ENCODE results near the gene TRPV4. TPM values are rescaled to one million over a fixed set of nuclear protein-coding genes. Genes with fewer than 3 reads are reported as not detected.

The TRPV4 gene
- total RNA-seq, 2 donors from 2014 or later = 2.0 to 5.7 TPM

GRCh38 chr12:109735051-109735521 is 98.1 kb downstream of the TRPV4 start:
- Histone ChIP-seq H3K4me3 (no peak overlapping the region), H3K4me1 (ENCODE audit: control insufficient read depth in 1 of 2, low read depth in 2 of 2) (no peaks in the 10 kb centered on the region), H3K27ac (no peak overlapping the region), H3K27me3 (replicated peaks; ENCODE audit: insufficient read depth) (peaks cover 4% of the 10 kb centered on the region), H3K36me3 (no peaks in the 10 kb centered on the region), H3K9me3 (no peaks in the 10 kb centered on the region)
- no peak for DNase-seq (ENCODE audit: low spot score)
- ATAC-seq (ENCODE audit: insufficient number of reproducible peaks, low FRiP score, low read depth) = no peak
- TF ChIP-seq, protein P1, sequence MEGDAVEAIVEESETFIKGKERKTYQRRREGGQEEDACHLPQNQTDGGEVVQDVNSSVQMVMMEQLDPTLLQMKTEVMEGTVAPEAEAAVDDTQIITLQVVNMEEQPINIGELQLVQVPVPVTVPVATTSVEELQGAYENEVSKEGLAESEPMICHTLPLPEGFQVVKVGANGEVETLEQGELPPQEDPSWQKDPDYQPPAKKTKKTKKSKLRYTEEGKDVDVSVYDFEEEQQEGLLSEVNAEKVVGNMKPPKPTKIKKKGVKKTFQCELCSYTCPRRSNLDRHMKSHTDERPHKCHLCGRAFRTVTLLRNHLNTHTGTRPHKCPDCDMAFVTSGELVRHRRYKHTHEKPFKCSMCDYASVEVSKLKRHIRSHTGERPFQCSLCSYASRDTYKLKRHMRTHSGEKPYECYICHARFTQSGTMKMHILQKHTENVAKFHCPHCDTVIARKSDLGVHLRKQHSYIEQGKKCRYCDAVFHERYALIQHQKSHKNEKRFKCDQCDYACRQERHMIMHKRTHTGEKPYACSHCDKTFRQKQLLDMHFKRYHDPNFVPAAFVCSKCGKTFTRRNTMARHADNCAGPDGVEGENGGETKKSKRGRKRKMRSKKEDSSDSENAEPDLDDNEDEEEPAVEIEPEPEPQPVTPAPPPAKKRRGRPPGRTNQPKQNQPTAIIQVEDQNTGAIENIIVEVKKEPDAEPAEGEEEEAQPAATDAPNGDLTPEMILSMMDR (IDR thresholded peaks at IDR 0.05) = no peak

DNA sequence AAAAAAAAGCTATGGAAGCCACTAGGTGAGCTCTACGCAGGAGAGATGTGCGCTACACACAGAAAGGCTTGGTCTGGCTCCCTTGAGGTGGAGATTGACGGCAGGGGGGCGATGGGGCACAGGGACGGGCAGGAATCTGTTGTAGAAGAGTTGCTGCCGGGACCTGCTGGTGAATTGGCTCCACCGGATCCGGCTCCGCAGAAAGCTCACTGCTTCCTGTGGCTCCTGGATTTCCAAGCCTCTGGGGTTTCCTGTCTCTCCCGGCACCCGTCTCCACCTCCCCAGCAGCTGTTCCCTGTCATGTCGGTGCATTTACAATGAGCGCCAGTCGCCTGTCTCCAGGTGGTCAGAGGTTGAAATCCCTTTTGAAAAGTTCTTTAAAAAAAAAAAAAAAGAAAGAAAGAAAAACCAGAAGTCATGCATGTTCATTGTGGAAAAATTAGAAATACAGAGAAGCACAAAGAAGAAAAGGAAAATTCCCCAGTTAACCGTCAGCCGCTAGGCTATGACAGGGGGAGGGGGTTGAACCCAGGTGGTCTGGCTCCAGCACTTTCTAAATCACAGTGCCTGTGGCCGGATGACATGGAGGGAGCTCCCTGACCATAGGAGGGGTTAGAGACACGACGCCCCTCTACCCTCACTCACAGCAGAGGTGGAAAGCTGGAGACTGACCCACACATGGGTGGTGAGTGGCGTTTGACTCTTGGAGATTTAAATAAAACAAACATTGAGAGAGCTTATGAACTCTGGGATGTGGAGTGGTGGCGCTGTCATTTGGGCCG is 98.8 kb downstream of the TRPV4 start:
- ATAC-seq (ENCODE audit: insufficient number of reproducible peaks, low FRiP score, low read depth) (no peak), DNase-seq (ENCODE audit: low spot score) (no peak)
- TF ChIP-seq, protein P1 (IDR thresholded peaks at IDR 0.05) = no peak
- no peak overlapping the region for H3K4me3 ChIP-seq
- no peaks in the 10 kb centered on the region for H3K4me1 ChIP-seq (ENCODE audit: control insufficient read depth in 1 of 2, low read depth in 2 of 2)
- H3K27me3 ChIP-seq (replicated peaks; ENCODE audit: insufficient read depth) = peaks cover 4% of the 10 kb centered on the region
- no peaks in the 10 kb centered on the region for H3K9me3 ChIP-seq
- no peak overlapping the region for H3K27ac ChIP-seq
- no peaks in the 10 kb centered on the region for H3K36me3 ChIP-seq

Other genes with a start within 250 kb of the TRPV4 start
- 1 to 10 TPM in 1 of 2 donors, under 1 TPM in 1; 0.68 to 2.9 TPM for gene FAM222A, start 119.6 kb downstream of the TRPV4 start, total RNA-seq
- 10 to 100 TPM; 42.4 to 48.9 TPM for gene GLTP, start 47.1 kb upstream of the TRPV4 start, total RNA-seq
- 10 to 100 TPM; 13.5 to 36.9 TPM for gene TCHP, start 66.9 kb upstream of the TRPV4 start, total RNA-seq
- gene GIT2, start 163.0 kb upstream of the TRPV4 start, total RNA-seq = 10 to 100 TPM; 45.2 to 71.5 TPM
- gene ANKRD13A, start 166.0 kb upstream of the TRPV4 start, total RNA-seq = 10 to 100 TPM; 69.1 to 83.7 TPM
- 10 to 100 TPM in 1 of 2 donors, 1 to 10 TPM in 1; 6.4 to 18.1 TPM for gene C12orf76, start 215.1 kb upstream of the TRPV4 start, total RNA-seq